HG03139 (cell line): ENCODE measurements around the gene PIGK.
"Not testable (repeated sequence)": the region's sequence is repeated elsewhere in the genome, so short reads cannot be mapped to it uniquely, and the experiment has no call there.

Experiments used
- ATAC-seq: cut with Tn5 transposase; IDR thresholded peaks from one replicate; pipeline ENCODE4 v1.9.1; 2021; ENCODE audit not compliant: unreplicated experiment

Gene PIGK

DNA sequence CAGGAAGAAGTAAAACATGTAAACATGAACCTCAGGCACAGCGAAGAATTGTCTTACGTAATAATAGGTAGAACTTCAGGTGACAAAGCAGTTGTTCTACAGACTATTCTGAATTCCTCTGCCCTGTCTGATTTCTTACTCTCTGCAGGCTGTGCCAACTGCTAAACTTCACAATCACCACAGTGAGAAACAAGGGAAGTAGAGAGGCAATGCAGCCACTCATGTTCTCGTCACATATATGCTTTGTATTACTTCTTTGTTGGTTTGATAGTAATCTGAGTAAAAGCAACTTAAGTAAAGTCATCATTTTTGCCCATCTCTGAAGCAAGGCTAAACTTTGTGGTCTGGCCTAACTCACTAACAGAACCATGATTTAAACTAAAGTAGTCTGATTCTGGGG is 21.9 kb downstream of the PIGK start:
- ATAC-seq: no peak

DNA sequence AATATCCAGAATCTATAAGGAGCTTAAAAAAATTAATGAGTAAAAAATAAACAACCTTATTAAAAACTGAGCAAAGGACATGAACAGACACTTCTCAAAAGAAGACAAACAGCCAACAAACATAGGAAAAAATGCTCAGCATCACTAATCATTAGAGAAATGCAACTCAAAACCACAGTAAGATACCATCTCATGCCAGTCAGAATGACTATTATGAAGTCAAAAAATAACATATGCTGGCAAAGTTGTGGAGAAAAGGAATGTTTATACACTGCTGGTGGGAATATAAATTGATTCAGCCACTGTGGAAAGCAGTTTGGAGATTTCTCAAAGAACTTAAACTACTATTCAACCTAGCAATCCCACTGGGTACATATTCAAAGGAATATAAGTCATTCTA is 25.3 kb downstream of the PIGK start:
- ATAC-seq: no peak

DNA sequence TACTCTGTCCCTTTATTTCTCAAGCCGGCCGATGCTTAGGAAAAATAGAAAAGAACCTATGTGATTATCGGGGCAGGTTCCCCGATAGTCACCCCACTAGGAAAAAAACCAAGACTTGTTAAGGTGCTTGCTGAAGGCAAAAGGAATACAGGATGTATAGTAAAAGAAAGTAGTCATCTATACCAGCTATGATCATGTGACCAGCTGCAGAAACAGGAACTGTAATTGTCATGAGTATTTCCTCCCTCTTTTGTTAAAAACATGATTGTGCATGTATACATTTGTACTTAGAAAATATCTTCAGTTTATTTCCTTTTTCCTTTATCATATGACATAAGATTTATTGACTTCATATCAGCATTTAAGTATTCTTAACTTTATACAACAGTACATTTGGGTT is 30.5 kb downstream of the PIGK start:
- ATAC-seq: no peak

DNA sequence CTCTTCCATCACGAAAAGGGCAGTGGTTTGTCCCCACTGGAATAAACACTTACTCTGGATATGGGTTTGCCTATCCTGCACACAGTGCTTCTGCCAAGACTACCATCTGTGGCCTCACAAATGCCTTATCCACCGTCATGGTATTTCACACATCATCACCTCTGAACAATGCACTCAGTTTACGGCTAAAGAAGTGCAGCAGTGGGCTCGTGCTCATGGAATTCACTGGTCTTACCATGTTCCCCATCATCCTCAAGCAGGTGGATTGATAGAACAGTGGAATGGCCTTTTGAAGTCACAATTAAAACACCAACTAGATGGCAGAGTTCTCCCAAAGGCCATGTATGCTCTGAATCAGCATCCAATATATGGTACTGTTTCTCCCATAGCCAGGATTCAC is 32.3 kb downstream of the PIGK start:
- not testable (repeated sequence) for ATAC-seq

DNA sequence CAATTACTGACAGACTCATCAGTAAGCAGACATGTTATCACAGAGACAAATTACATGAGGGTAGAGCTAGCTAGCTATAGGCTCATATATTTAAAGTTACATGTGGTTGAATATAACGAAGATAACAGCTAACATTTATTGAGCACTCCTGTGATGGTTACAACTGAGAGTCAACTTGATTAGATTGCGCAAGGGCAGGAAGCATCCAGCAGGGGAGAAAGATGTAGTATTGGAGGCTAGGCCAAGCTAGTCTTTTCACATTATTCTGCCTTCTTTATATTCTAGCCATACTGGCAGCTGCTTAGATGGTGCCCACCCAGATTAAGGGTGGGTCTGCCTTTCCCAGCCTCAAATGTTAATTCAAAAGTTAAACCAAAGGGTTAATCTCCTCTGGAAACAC is 37.1 kb downstream of the PIGK start:
- no peak for ATAC-seq

DNA sequence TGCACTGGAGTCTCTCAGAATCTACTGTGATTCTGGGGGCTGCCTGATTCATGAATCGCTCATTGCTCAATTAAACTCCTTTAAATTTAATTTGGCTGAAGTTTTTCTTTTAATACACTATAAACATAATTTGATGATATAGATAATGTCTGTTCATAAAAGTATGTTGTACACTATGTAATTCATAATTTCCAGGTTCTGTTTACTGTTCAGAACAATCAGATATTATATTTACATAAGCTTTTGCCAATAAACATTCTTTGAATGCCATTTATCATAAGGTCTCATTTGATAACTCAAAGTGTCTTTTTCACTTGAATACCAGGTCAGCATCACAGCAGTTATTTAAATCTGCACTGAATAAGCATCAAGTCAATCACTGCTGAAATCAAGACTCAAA is 39.6 kb downstream of the PIGK start:
- ATAC-seq: no peak

DNA sequence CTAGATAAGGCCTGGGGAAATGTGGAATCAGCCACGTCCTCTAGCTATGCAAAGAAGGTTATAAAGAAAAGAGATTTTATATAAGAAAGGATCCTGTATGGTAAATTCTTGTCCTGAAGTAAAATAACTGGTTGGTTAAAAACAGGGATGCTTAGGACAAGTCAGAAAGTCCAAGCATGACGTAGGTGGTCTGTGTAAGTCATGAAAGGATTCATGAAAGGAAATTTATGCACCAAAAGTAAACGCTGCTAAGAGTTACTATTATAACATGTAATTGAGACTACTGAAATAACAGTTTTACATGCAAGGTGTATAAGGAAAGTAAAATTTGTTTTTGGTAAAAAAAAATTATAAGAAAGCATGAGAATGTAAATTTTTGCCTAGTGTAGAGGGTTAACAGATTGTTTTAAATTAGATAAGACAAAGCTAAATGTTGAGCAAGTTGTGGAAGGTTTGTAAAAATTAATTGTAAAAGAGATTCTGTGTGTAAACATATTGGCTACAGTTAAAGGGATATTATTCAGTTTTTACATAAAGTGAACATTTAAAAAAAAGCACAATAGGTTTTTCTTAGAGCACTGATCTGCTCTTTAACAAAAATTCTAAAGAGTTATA is 43.9 kb downstream of the PIGK start:
- ATAC-seq: no peak

DNA sequence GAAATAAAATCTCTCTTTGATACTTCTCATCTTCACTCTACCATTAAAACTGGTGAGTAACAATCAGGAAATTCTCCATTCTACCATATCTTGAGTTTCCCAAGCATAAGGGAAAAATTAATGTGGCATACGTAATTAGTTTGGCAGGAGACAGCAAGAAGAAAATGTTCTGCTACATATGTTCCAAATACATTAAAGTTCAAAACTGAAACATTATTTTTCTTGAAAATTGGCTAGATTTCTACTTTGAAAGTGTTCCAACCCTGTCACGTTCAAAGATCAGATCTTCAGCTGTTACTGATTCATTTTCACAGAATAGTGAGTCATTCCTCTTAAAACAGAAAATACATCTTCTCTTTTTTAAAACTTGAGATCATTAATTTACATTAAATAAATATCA is 48.5 kb downstream of the PIGK start:
- no peak for ATAC-seq

DNA sequence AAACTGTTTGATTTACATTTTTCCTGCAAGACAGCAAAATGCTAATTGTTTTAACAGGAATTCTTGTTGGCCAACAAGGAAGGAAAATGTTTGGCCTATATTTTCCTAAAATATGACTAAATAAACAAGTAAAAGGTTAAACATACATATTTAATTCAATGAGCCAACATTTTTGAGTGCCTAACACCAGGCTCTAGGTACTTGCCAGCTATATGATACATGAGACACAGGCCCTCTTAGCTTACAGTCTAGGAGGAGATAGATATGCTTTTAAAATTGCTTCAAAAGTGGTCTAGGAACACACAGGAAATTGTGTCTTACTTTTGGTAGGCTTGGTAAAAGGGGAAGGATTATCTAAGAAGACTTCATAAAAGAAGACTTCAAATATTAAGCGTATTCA is 50.9 kb downstream of the PIGK start:
- ATAC-seq: no peak

DNA sequence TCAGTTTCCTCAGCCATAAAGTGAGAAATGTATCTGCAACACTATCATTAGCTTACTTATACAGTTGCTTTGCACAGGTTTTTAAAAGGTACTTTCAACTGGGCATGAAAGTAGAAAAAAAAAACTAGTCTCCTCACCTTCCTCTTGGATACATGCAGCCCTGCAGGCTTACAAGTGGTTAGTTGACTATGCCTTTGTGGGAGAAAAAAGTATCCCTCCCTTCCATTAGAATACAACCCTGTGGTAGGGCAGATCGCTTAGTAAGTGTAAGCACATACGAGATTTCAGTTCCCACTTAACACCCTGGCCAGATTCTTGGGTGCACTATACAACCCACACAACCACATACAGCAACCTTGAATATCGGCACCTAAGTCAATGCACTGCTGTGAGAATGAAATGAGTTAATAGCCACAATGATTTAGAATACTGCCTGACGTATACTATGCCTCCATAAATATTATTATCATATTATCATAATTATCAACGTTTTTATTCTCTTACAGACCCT is 54.7 kb downstream of the PIGK start:
- ATAC-seq: no peak

DNA sequence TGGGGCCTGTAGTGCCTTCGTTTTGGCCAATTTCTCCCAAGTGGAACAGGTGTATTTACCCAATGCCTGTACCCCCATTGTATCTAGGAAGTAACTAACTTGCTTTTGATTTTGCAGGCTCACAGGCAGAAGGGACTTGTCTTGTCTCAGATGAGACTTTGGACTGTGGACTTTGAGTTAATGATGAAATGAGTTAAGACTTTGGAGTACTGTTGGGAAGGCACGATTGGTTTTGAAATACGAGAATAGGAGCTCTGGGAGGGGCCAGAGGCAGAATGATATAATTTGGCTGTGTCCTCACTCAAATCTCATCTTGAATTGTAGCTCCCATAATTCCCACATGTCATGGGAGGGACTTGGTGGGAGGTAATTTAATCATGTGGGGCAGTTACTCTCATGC is 59.5 kb downstream of the PIGK start:
- not testable (repeated sequence) for ATAC-seq

DNA sequence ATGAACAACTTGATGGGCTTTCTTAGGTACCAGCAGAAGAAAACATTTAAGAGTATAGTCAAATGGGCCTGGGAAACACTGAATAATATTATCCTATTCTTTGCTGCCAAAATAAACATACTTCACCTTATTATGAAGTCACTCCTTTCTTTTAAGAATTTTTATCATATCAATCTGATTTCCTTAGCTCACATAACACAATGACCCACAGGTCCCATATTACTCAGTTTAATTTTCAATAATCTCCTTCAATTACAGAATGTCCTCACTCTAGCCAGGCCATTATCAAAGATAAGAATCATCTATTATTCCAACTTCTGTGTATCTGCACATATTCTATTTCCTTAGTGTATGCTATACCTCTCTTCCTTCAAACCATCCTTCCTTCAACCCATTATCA is 63.0 kb downstream of the PIGK start:
- ATAC-seq: no peak

DNA sequence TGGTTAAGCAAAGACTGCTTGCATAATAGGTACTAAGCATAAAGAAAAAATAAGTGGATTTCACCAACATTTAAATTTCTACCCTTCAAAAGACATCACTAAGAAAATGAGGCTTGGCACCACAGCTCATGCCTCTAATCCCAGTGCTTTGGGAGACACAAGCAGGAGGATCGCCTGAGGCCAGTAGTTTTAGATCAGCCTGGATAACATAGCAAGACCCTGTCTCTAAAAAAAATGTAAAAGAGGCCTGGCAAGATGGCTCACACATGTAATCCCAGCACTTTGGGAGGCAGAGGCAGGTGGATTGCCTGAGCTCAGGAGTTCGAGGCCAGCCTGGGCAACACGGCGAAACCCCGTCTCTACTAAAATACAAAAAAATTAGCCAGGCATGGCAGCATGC is 73.0 kb downstream of the PIGK start:
- ATAC-seq: no peak

DNA sequence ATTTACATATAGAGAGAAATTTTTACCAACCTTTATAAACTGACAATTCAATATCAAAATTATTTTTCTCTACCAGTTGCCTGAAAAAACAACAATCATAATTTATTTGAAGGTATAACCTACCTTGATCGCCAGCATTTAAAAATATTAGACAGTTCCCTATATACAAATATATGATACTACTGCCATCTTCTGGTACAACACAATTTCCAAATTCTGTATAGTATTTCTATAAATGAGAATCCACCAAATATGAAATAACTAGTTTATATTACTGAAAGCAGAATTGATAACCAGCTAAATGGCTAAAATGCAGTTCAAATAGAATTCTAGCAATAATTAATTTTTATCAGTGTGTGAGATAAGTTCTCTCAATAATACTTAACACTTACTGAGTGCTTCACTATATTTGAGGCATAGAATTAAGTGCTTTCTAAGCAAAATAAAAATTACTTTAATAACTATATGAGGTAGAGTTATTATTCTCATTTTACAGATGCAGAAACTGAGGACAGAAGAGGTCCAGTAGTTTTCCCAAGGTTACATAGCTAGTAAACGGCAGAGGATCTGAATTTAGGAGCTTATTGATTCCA is 75.6 kb downstream of the PIGK start:
- ATAC-seq: no peak

DNA sequence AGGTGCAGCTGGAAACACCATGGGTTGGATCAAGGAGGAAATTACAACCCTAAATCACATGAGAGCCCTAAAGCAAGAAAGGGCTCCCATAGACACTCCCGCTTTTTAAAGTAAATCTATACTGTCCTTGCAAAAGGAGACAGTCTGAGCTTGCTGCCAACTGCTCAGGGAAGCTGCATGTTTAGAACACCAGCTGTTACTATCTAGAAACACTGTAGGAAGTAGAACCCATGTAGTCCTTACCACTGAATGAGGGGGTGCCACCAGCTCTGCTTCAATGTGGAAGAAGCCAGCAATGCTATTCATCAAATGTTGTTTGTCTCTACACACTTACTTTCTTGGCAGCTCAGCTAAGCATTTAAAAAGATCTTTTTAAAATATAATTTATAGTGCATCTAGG is 79.8 kb downstream of the PIGK start:
- no peak for ATAC-seq

DNA sequence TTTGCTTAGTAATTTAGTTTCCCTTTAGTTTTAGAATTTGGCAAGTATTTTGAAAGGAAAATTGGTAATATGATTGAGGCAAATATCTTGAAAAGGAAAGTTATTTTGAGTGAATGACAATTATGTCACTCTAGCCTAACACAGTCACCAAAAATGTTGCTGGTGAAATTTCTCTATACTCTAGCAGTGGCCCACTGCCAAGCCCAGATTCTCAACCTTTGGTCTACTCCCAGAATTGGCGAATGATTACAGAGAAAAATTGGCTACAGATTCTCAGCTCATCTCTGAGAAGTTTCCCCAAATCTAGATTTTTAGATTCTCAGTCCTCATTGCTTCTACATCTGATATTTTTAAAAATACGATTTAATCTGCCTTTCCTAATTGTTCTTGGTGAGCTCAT is 84.9 kb downstream of the PIGK start:
- ATAC-seq: no peak

DNA sequence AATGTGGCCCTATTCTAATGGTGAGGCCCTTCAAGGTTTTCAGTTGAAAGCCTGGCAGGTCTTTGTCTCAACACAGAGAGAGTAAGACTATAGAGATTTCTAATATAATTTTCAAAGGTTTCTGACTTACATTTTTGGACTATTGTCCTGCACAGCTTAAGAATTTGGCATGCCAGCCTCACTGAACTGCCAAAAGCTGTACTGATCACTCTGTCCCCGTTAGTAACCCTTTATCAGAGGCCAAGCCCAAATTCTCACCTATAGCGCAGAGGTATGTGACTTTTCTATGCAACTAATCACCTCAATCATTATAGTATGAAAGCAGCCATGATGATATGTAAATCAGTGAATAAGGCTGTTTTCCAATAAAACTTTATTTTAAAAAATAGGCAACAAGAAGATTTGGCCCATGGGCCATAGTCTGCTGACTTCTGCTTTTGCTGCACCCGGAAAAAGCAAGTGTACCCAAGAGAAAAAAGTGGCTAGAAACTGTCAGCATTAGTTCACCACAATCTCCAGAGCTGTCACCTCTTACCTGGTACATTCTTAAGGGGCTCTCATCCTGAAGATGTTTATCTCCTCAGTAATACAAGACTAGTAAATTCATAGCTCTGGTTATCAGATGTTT is 85.4 kb downstream of the PIGK start:
- ATAC-seq: no peak

DNA sequence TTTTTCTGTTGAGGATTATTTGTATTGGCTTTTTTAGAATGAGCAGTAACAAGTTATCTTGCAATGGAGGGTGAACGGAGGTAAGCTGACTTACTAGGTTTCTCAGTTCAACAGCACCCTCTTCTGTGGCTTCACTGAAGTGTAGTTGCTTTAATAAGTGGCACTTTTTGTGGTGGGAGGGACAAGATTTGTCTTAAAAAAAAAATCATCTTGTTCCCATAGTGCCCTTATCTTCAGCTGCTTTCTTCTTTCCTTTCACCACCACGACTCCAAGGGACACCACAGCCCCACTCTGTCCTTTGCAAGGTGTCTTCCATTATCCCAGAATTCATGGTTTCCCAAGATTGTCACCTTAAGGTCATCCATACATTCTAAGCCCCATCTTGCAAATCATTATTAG is 92.9 kb downstream of the PIGK start:
- peak; percentile 91 for ATAC-seq

DNA sequence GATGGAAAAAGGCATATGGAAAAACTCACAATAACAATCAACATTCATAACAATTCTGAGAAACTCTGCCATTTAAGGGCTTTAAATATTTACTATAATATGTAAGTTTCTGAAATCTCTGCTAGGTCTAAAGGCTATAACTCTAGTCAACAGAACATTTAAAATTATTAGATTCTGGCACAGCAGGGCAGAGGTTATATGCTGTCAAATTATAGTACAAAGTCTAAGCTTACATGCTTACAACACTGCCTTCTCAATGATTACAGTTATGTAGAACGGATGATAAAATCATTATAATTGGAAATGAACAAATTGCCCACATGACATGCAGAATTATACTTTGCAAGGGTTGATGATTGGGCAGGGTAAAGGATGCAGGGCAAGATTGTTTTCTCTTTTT is 97.7 kb downstream of the PIGK start:
- ATAC-seq: no peak

DNA sequence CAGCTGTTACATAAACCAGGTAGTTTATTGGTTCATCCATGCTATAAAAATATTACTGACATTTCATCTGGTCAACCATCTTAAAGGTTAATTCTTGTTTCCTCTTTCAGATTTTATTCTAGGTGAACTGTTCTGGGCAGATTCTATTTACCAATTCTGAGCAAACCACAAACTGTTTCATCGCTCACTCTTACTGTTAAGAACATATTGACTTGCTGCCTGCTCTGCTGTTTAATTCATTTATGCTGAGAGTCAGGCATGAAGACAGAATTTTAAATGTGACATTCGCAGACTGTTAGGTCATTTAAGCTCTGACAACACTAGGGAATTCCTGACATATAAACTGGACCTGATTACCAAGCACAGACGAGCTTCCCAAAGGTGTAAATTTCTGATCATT is 98.3 kb downstream of the PIGK start:
- ATAC-seq: no peak

DNA sequence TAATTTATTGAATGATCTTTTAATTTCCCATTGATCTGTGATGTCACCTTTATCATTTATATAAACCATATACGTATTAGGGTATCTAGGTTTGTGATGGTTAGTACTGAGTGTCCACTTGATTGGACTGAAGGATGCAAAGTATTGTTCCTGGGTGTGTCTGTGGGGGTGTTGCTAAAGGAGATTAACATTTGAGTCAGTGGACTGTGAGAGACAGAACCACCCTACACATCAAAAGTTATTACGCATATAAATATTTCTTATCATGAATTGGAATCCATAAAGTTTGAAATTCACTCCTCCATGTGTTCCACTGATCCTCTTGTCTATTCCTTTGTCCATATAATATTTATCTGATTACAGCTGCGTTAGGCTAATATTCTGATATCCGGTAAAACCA is 100.5 kb downstream of the PIGK start:
- ATAC-seq: no peak

DNA sequence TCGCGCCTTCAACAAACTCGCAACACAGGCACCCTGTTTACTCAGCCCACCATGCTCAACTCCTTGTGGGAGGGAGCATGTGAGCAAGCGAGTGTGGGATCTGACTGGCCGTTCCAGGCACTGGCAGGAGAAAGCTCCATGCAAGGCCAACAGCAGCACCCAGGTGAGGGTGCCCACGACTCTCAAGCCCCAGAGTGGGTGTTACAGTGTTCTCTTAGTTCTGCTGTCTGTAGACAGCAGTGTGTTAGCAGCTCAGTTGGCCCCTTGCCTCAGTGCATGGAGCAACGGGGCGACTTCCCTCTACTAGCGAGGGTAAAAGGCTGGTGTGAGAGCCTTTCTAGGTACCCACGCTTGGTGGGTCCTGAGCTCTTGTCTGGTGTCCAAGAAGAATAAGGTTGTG is 114.6 kb downstream of the PIGK start:
- no peak for ATAC-seq

DNA sequence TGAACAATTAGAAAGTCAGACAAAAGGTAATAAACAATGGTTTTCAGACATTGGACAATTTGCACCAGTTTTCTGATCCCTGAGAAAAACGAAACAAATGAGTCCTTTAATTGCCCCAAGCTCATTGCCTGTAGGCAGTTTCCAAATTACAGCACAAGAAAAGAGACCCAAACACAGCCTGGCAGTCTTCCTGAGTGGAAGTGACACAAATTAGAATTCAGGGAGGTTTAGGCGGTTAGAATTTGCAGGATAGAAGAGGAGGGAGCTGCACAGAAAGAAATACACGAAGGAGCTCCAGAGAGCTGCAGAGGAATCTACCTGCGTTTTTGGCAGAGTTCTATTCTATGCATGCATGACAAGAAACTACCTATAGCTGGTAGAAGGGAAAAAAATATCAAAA is 115.7 kb downstream of the PIGK start:
- no peak for ATAC-seq
